ENCODE measurements around the gene IGSF5. TPM values are rescaled to one million over a fixed set of nuclear protein-coding genes. Genes with fewer than 3 reads are reported as not detected.
"Not testable (repeated sequence)": the region's sequence is repeated elsewhere in the genome, so short reads cannot be mapped to it uniquely, and the experiment has no call there.

The IGSF5 gene
- total RNA-seq, 1 donor from 2014 or later: not detected

GRCh38 chr21:39738566-39738965, 6.4 kb upstream of the IGSF5 start:
- no peak for DNase-seq (ENCODE audit: low read depth, low spot score)

DNA sequence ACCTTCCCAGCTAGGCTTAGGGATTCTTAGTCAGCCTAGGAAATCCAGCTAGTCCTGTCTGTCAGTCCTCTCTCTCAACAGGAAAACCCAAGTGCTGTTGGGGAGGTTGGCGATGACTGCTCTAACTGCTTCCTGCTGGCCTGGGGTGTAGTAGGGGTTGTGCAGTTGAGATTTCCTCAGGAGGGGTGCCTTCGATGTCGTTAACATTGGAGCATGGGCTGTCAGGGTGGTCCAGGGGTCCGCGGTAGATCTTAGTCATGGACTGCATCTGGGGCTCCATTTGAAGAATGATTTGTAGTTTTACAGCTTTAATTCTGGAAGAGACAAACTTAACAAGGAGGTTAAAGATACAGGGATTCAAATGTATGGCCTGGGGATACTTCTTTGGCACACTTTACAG, 5.5 kb upstream of the IGSF5 start:
- DNase-seq (ENCODE audit: low read depth, low spot score): not testable (repeated sequence)

DNA sequence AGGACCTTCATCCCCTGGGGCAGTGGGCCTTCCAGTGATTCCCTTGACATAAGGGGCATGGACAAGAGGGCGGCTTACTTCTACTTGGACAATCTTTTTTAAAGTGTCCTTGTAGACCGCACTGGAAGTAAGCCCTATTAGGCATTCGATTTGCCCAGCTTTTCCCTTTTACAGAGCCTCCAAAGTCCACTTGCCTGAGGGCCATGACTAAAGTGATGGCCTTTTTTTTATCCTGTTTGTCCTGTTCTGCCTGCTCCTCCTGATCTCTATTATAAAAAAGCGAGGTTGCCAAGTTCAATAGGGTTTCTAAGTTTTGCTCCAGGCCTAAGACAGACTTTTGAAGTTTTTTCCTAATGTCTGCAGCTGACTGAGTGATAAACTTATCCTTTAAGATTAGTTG, 2.4 kb upstream of the IGSF5 start:
- DNase-seq (ENCODE audit: low read depth, low spot score): not testable (repeated sequence)

GRCh38 chr21:39745332-39745731, 349 bp downstream of the IGSF5 start:
- not testable (repeated sequence) for DNase-seq (ENCODE audit: low read depth, low spot score)

GRCh38 chr21:39750670-39751069, 5.7 kb downstream of the IGSF5 start:
- no peak for DNase-seq (ENCODE audit: low read depth, low spot score)

DNA sequence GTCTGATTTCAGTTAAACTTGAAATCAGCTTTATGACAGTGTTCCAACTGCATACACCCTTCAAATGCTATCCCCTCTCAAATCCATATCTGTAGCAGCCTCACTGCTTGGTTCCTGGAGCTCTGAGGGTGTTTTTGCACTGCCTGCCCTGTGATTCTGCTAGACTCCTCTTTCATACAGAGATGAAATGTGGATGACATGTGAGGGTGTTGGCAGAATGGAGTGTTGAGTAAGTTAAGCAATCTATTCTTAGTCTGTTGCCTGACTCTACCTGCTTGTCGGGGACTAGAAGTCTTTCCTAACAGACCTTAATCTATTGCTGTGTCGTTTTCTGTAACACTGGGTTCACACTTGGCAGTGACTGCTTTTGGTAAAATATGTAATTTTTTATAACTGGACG, 9.8 kb downstream of the IGSF5 start:
- no peak for DNase-seq (ENCODE audit: low read depth, low spot score)

GRCh38 chr21:39756285-39756684, 11.3 kb downstream of the IGSF5 start:
- DNase-seq (ENCODE audit: low read depth, low spot score): no peak

GRCh38 chr21:39763272-39763970, 18.4 kb downstream of the IGSF5 start:
- no peak for DNase-seq (ENCODE audit: low read depth, low spot score)

GRCh38 chr21:39774227-39774626, 29.2 kb downstream of the IGSF5 start:
- DNase-seq (ENCODE audit: low read depth, low spot score): no peak

- no peak for DNase-seq (ENCODE audit: low read depth, low spot score)
Measured at GRCh38 chr21:39775816-39776215, 30.8 kb downstream of the IGSF5 start.

DNA sequence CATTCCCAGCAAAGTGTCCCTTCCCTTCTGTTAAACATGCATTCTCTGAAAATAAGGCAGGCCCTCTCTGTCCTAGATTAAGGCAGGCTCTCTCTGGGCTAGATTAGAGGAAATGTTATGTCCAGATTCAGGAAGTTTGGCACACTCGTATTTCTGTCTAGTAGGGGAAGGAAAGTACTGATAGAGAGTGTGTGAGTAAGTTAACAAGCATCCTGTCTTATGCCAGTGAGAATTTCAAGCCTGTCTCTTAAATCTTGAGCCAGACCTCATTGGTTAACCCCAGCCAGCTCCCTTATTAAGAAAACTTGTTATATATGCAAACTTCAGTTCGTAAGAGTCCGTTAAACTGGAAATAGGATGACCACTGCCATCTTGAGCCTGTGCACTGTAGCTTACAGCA, 31.6 kb downstream of the IGSF5 start:
- no peak for DNase-seq (ENCODE audit: low read depth, low spot score)

GRCh38 chr21:39781331-39781730, 36.3 kb downstream of the IGSF5 start:
- no peak for DNase-seq (ENCODE audit: low read depth, low spot score)

GRCh38 chr21:39788383-39788782, 43.4 kb downstream of the IGSF5 start:
- DNase-seq (ENCODE audit: low read depth, low spot score): no peak

DNA sequence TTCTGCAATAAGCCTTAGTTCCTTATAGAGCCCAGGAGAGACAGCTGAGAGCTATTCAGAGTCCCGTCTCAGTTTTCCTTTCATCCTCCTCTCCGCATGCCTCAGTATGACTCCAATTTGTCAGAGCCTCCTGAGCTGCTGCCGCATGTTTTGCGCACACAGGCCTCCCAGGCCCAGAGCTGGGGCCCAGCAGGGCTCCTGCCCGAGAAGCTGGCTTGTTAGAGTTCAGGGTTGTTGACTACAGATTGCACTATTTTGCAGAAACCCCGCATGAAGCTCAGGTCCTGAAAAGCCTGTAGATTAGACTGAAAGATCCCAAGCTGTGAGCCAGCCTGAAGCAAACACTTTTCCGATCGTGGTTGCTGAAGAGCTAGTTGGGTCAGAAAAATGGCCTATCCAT, 51.5 kb downstream of the IGSF5 start:
- DNase-seq (ENCODE audit: low read depth, low spot score): no peak

GRCh38 chr21:39799178-39799577, 54.2 kb downstream of the IGSF5 start:
- DNase-seq (ENCODE audit: low read depth, low spot score): no peak

DNA sequence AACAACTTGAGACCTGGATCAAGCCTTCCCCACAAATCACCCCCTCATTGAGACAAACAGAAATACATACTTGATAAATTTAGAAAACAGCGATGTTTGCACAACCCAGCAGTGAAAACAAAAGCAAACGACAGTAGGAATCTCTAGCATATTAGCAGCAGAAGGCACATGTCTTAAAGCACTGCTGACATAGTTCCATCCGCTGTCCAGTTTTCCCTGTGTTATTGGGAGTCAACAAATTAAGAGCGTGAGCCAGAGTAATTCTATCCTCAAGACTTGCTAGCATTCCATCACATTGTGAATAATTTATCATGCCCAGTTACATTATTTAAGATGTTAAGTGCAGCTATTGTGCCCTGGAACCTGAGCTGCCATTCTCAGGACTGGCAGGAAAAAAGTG, 55.3 kb downstream of the IGSF5 start:
- no peak for DNase-seq (ENCODE audit: low read depth, low spot score)

GRCh38 chr21:39802217-39802616, 57.2 kb downstream of the IGSF5 start:
- DNase-seq (ENCODE audit: low read depth, low spot score): no peak

DNA sequence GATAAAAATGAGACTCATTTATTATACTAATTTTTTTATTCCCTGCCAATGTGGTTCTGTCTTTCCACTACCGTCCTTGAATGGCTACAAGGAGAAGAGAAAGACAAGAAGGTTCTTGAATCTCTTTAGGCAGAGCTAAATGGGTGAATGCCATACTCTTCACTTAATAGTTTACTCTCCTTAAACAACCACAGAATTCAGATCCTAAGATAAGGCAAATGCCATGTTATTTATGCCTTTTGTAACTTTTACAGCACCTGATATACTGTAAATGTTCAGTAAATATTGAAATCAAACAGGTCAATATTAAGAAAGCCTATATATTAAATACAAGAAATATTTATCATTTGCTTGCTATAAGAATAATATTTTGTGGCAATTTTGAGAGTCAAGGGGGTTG, 58.4 kb downstream of the IGSF5 start:
- DNase-seq (ENCODE audit: low read depth, low spot score): no peak

GRCh38 chr21:39804240-39804639, 59.3 kb downstream of the IGSF5 start:
- no peak for DNase-seq (ENCODE audit: low read depth, low spot score)

GRCh38 chr21:39805983-39806382, 61.0 kb downstream of the IGSF5 start:
- DNase-seq (ENCODE audit: low read depth, low spot score): no peak

GRCh38 chr21:39807738-39808137, 62.8 kb downstream of the IGSF5 start:
- DNase-seq (ENCODE audit: low read depth, low spot score): no peak

GRCh38 chr21:39809936-39810335, 65.0 kb downstream of the IGSF5 start:
- DNase-seq (ENCODE audit: low read depth, low spot score): no peak

DNA sequence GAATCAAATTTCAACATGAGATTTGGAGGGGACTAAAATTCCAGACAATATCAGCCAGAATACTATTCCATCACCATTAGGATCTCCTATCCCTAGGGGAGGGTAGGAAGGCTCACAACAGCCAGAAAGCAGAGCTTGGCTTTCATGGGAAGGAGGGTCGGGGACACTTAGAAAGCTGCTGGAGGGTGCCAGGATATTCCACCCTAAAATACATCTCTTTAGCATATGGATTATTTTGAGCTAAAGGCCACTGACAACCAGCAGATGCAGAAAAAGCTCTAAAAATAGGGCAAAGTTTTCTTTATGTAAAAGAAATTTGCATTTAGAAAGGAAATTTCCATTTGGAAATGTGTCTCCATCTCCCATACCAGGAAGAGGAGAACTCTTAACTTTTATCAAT, 68.0 kb downstream of the IGSF5 start:
- DNase-seq (ENCODE audit: low read depth, low spot score): no peak

GRCh38 chr21:39818557-39818956, 73.6 kb downstream of the IGSF5 start:
- DNase-seq (ENCODE audit: low read depth, low spot score): no peak
